Measurements from ENCODE around the gene SPR. TPM values are rescaled to one million over a fixed set of nuclear protein-coding genes. Genes with fewer than 3 reads are reported as not detected.

The SPR gene
- total and polyA plus RNA-seq, 2 of the 13 experiments (the other 11 are each of a cell fraction or from before 2014, with no cell fraction given): 34.0 to 96.0 TPM

GRCh38 chr2:72915907-72916742 lies 28.9 kb downstream of the SPR start (continued):
- TF ChIP-seq, protein P1, sequence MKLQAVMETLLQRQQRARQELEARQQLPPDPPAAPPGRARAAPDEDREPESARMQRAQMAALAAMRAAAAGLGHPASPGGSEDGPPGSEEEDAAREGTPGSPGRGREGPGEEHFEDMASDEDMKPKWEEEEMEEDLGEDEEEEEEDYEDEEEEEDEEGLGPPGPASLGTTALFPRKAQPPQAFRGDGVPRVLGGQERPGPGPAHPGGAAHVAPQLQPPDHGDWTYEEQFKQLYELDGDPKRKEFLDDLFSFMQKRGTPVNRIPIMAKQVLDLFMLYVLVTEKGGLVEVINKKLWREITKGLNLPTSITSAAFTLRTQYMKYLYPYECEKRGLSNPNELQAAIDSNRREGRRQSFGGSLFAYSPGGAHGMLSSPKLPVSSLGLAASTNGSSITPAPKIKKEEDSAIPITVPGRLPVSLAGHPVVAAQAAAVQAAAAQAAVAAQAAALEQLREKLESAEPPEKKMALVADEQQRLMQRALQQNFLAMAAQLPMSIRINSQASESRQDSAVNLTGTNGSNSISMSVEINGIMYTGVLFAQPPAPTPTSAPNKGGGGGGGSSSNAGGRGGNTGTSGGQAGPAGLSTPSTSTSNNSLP (IDR thresholded peaks at IDR 0.05; ENCODE audit: low read depth, low read length): no peak
- TF ChIP-seq, protein P2, sequence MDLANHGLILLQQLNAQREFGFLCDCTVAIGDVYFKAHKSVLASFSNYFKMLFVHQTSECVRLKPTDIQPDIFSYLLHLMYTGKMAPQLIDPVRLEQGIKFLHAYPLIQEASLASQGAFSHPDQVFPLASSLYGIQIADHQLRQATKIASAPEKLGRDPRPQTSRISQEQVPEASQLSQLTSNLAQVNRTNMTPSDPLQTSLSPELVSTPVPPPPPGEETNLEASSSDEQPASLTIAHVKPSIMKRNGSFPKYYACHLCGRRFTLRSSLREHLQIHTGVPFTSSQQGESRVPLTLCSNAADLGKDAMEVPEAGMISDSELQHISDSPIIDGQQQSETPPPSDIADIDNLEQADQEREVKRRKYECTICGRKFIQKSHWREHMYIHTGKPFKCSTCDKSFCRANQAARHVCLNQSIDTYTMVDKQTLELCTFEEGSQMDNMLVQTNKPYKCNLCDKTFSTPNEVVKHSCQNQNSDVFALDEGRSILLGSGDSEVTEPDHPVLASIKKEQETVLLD (CRISPR knock-in tag; IDR thresholded peaks at IDR 0.05; ENCODE audit: low read depth): no peak
- TF ChIP-seq ZNF713 (CRISPR knock-in tag; IDR thresholded peaks at IDR 0.05) (no peak), ZNF556 (CRISPR knock-in tag; IDR thresholded peaks at IDR 0.05; ENCODE audit: borderline replicate concordance) (no peak; the same call in 1 of the 2 replicates), DDIT3 (CRISPR knock-in tag; IDR thresholded peaks at IDR 0.05) (no peak), ZBTB7B (CRISPR knock-in tag; IDR thresholded peaks at IDR 0.05) (peak; percentile 85; the same call in 1 of the 2 replicates), JUND (CRISPR knock-in tag; IDR thresholded peaks at IDR 0.05) (no peak), MIER3 (CRISPR knock-in tag; IDR thresholded peaks at IDR 0.05; ENCODE audit: borderline replicate concordance) (0 out of 2 replicates have a peak, but pooled peaks have one; percentile 51), PHF21A (CRISPR knock-in tag; IDR thresholded peaks at IDR 0.05) (peak; percentile 94), RORA (CRISPR knock-in tag; IDR thresholded peaks at IDR 0.05) (no peak), SNAPC2 (CRISPR knock-in tag; IDR thresholded peaks at IDR 0.05) (0 out of 2 replicates have a peak, but pooled peaks have one; percentile 21), ESRRA (CRISPR knock-in tag; IDR thresholded peaks at IDR 0.05; ENCODE audit: low read depth) (peak; percentile 76; the same call in 1 of the 2 replicates), ZBTB7A (CRISPR knock-in tag; IDR thresholded peaks at IDR 0.05) (no peak), BCL6 (CRISPR knock-in tag; IDR thresholded peaks at IDR 0.05) (peak; percentile 49; the same call in 1 of the 2 replicates), NFIC (IDR thresholded peaks at IDR 0.05; ENCODE audit: low read length) (no peak), U2AF1 (optimal IDR thresholded peaks at IDR 0.05; ENCODE audit: low read depth, low read length) (peak; percentile 63), FUBP1 (CRISPR knock-in tag; IDR thresholded peaks at IDR 0.05; ENCODE audit: borderline replicate concordance) (no peak), NONO (IDR thresholded peaks at IDR 0.05) (no peak), NONO (CRISPR knock-in tag; conservative IDR thresholded peaks at IDR 0.05) (no peak; the same call in 1 of the 2 replicates)
- TF ChIP-seq, protein P3, sequence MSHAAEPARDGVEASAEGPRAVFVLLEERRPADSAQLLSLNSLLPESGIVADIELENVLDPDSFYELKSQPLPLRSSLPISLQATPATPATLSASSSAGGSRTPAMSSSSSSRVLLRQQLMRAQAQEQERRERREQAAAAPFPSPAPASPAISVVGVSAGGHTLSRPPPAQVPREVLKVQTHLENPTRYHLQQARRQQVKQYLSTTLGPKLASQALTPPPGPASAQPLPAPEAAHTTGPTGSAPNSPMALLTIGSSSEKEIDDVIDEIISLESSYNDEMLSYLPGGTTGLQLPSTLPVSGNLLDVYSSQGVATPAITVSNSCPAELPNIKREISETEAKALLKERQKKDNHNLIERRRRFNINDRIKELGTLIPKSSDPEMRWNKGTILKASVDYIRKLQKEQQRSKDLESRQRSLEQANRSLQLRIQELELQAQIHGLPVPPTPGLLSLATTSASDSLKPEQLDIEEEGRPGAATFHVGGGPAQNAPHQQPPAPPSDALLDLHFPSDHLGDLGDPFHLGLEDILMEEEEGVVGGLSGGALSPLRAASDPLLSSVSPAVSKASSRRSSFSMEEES (CRISPR knock-in tag; IDR thresholded peaks at IDR 0.05): peak; percentile 46; the same call in 1 of the 2 replicates
- TF ChIP-seq, protein P4, sequence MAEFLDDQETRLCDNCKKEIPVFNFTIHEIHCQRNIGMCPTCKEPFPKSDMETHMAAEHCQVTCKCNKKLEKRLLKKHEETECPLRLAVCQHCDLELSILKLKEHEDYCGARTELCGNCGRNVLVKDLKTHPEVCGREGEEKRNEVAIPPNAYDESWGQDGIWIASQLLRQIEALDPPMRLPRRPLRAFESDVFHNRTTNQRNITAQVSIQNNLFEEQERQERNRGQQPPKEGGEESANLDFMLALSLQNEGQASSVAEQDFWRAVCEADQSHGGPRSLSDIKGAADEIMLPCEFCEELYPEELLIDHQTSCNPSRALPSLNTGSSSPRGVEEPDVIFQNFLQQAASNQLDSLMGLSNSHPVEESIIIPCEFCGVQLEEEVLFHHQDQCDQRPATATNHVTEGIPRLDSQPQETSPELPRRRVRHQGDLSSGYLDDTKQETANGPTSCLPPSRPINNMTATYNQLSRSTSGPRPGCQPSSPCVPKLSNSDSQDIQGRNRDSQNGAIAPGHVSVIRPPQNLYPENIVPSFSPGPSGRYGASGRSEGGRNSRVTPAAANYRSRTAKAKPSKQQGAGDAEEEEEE (CRISPR knock-in tag; IDR thresholded peaks at IDR 0.05; ENCODE audit: borderline replicate concordance): no peak
